HL-60/S4 treated with phorbol 12-myristate 13-acetate at 8.2 ng/mL for 4 days and 3 days (cell line): Measurements from ENCODE around the gene CSKMT.
"Not testable (repeated sequence)": the region's sequence is repeated elsewhere in the genome, so short reads cannot be mapped to it uniquely, and the experiment has no call there.

ENCODE experiments used
- in situ Hi-C: fragments of 300-500 bp; cut with MboI; formaldehyde crosslinking; loops from 2 replicates; pipeline ENCODE4 v1.15.0; 2022; ENCODE audit warnings: low sequenced_read_pairs

Gene CSKMT

GRCh38 chr11:62654297-62654696 is 10.8 kb upstream of the CSKMT start:
- in situ Hi-C loops: no loop called here

GRCh38 chr11:62656796-62657429 is 8.2 kb upstream of the CSKMT start:
- in situ Hi-C loops: no loop called here

DNA sequence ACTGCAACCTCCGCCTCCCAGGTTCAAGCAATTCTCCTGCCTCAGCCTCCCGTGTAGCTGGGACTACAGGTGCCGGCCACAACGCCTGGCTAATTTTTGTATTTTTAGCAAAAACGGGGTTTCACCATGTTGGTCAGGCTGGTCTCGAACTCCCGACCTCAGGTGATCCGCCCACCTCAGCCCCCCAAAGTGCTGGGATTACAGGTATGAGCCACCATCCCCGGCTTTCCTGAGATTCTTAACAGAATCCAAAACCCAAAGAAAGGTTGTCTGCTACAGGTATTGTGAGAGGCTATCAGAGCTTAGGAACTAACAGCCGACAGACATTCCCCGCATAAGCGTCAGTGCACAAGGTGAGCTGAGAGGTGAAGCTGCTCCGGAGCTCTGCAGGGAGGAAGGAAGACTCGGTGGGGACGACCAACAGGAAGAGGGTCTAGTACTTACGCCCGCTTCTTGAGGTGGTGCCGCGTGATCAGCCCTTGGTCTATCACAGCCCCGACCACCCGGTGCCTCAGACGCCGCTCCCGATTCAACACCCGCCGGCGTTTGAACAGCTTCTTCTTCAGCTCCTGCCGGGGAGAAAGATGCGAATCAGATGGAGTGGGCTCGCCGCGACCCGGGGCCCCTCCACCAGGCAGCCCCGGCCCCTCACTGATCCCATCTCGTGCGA is 572 bp upstream of the CSKMT start:
- in situ Hi-C loops: no loop called here

GRCh38 chr11:62665599-62666258 is 617 bp downstream of the CSKMT start:
- in situ Hi-C loops: no loop called here

- in situ Hi-C loops: no loop called here
Measured at GRCh38 chr11:62666259-62666926, 1.3 kb downstream of the CSKMT start.

DNA sequence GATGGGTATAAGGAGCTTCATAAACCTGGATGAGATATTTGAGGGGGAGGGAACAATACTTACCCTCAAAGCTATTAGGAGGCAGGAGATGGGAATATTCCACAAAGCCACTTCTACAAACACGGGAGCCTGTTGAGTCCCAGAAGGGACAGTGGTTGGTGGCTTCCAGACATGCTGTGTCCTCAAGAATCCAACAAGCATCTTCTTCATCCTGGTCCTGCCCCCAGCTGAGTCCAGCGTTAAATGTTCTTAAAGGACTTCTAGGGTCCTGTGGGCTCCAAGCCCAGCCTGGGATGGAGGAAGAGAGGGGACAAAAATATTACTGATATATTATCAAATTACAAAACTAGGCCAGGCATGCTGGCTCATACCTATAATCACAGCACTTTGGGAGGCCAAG is 2.3 kb downstream of the CSKMT start:
- in situ Hi-C loops: no loop called here

- in situ Hi-C loops: no loop called here
Measured at GRCh38 chr11:62669420-62670161, 4.5 kb downstream of the CSKMT start.

GRCh38 chr11:62671236-62671607 is 6.1 kb downstream of the CSKMT start:
- in situ Hi-C loops: no loop called here

- in situ Hi-C loops: no loop called here
Measured at GRCh38 chr11:62671608-62672389, 6.7 kb downstream of the CSKMT start, which contains the start of the genes LBHD1 and UQCC3. Gene LBHD1, minus strand, starts transcription at chr11:62672267. Its CDS starts 2,236 bp downstream, at chr11:62670031. Gene UQCC3, plus strand, starts transcription at chr11:62671673. Its CDS starts 73 bp downstream, at chr11:62671746.

DNA sequence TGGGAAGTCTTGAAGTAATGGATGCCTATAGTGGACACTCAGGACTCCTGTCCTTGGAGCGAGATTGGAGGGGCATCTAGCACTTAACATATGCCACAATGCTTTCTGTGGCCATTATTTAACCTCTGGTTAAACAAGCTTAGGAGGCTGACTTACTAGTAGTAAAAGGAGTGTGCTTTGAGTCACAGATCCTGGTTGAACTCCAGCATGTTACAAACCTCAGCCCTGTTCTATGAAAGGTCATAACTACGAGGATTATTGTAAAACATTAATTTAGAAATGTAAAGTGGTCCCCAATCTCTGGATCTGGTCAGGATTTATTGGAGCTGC is 8.0 kb downstream of the CSKMT start:
- in situ Hi-C loops: no loop called here

- in situ Hi-C loops: not testable (repeated sequence)
Measured at GRCh38 chr11:62675415-62675814, 10.3 kb downstream of the CSKMT start.

DNA sequence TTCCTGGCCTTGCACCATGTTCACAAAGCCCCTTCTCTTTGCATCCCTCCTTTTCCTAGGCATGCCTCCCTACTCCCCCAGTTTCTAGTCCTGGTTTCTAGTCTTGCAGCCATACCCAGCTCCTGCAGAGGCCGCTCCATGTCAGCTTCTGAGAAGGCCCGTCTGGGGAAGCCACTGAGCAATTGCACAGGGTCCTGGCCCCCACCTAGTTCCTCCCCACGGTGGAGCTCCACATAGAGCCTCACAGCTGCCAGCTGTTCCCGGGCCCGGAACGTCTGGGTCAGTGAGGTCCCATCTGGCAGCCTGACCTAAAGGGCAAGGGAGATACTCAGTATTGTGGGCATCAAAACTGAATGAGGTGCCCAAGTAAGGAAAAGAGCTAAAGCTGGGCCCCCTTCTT is 11.6 kb downstream of the CSKMT start:
- in situ Hi-C loops: no loop called here

DNA sequence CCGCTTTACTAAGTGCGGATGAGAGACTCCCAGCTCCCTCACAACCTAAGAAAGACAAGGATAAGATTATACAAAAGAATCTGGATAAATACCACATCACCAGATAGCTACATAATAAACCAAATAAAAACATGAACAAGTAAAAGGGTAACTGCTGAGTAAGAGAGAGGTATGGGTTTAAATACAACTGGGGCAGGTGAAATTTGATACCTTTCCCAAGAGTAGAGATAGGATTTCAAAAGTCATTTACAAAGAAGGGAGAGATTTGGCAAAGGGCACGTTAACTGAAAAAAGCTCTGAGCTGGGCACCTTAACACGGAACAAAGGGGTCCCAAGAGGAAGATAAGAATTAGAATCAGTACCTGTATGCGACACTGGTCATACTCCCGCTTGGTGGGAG is 12.0 kb downstream of the CSKMT start:
- in situ Hi-C loops: no loop called here

DNA sequence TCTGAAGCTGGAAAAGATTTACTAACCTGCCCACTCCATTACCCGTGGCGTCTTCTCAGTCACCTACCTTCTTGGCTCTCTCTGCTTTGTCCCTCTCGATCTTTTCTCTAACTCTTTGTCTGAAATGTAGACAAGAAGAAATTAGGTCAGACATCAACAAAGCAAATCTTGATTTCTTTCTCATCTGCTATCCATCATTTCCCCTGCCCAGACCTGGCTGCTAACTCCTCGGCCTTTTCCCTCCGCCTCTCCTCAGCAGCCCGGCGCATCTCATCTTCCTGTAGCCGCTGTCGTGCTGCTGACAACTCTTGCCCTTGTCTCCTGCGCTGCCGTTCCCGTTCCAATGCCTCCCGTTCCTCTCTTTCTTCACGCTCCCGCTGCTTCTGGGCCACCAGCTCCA is 12.6 kb downstream of the CSKMT start:
- in situ Hi-C loops: no loop called here

- in situ Hi-C loops: no loop called here
Measured at GRCh38 chr11:62678433-62678769, 13.3 kb downstream of the CSKMT start.

GRCh38 chr11:62678770-62679696 is 13.9 kb downstream of the CSKMT start, which contains the start of gene UBXN1:
Gene UBXN1, minus strand, starts transcription at chr11:62679073. Its CDS starts 150 bp downstream, at chr11:62678923.
- in situ Hi-C loops: no loop called here

DNA sequence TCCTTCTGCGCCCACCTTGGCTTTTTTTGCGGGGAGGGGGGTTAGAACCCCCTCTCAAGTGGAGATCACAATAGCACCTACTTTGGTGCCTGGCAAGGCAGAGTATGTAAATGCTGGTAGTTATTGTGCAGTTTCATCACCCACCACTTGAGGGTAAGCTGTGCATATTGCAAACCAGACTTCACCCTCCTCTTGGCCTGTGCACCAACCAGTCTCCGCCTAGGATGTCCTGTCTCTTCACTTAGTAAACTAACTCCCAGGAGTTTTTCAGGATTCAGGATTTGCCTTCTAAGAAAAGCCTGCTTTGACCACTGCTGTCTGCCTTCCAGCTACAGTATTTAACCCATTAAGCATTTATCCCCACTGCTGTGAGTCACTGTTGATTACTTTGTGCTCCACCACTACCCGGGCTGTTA is 15.7 kb downstream of the CSKMT start:
- in situ Hi-C loops: no loop called here

DNA sequence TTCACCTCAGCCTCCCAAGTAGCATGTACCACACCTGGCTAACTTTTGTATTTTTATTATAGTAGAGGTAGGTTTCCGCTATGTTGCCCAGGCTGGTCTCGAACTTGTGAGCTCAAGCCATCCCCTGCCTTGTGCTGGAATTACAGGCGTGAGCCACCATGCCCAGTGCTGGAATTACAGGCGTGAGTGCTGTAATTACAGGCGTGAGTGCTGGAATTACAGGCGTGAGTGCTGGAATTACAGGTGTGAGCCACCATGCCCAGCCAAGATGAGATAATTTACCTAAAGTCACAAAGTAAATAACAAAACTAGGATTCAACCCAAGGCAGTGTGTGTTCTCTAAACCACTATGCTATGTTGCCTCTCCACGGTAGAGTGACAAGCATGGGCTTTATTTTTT is 17.4 kb downstream of the CSKMT start:
- in situ Hi-C loops: no loop called here
